Inflammatory macrophage treated with lipopolysaccharide for 4 hours (primary cell): Measurements from ENCODE around the gene MALSU1.
A peak's percentile ranks its signal among the peaks of the same experiment; 100 is the strongest.
"Not testable (repeated sequence)": the region's sequence is repeated elsewhere in the genome, so short reads cannot be mapped to it uniquely, and the experiment has no call there.

Experiments used
- DNase-seq: peaks from one replicate; pipeline ENCODE4 v3.0.0-alpha.2; 2020

MALSU1 gene

GRCh38 chr7:23287612-23288011 is 11.5 kb upstream of the MALSU1 start:
- DNase-seq: peak; percentile 46

GRCh38 chr7:23290993-23291392 is 8.1 kb upstream of the MALSU1 start:
- no peak for DNase-seq

- DNase-seq: no peak
Observed at GRCh38 chr7:23291957-23292560, 7.1 kb upstream of the MALSU1 start.

- DNase-seq: no peak
Observed at GRCh38 chr7:23292623-23293022, 6.5 kb upstream of the MALSU1 start.

GRCh38 chr7:23293500-23294073 is 5.6 kb upstream of the MALSU1 start:
- DNase-seq: no peak

- no peak for DNase-seq
Observed at GRCh38 chr7:23294549-23295400, 4.4 kb upstream of the MALSU1 start.

- DNase-seq: no peak
Observed at GRCh38 chr7:23295401-23295697, 3.8 kb upstream of the MALSU1 start.

- no peak for DNase-seq
Observed at GRCh38 chr7:23298141-23298881, 828 bp upstream of the MALSU1 start.

- peak; percentile 22 for DNase-seq
Observed at GRCh38 chr7:23299770-23300300, 696 bp downstream of the MALSU1 start.

GRCh38 chr7:23306936-23307521 is 7.9 kb downstream of the MALSU1 start:
- DNase-seq: no peak

GRCh38 chr7:23308754-23309153 is 9.6 kb downstream of the MALSU1 start:
- no peak for DNase-seq

- not testable (repeated sequence) for DNase-seq
Observed at GRCh38 chr7:23312141-23312540, 13.0 kb downstream of the MALSU1 start.

- no peak for DNase-seq
Observed at GRCh38 chr7:23315366-23315765, 16.2 kb downstream of the MALSU1 start.

- DNase-seq: no peak
Observed at GRCh38 chr7:23331132-23331531, 32.0 kb downstream of the MALSU1 start.

- DNase-seq: no peak
Observed at GRCh38 chr7:23332193-23332592, 33.1 kb downstream of the MALSU1 start.

- no peak for DNase-seq
Observed at GRCh38 chr7:23332910-23333612, 33.9 kb downstream of the MALSU1 start.

GRCh38 chr7:23333671-23334246 is 34.6 kb downstream of the MALSU1 start:
- DNase-seq: no peak

GRCh38 chr7:23334482-23335056 is 35.4 kb downstream of the MALSU1 start:
- no peak for DNase-seq

- DNase-seq: no peak
Observed at GRCh38 chr7:23335136-23335535, 36.0 kb downstream of the MALSU1 start.

GRCh38 chr7:23335621-23336020 is 36.5 kb downstream of the MALSU1 start:
- no peak for DNase-seq

GRCh38 chr7:23336086-23336485 is 36.9 kb downstream of the MALSU1 start:
- peak; percentile 2 for DNase-seq
